HEK293T (cell line): ENCODE measurements around the gene CIT.

Source experiments
- ARNT ChIP-seq: fragments of 450-650 bp; IDR thresholded peaks from 2 replicates; pipeline ENCODE4 v1.6.1; 2017; ENCODE audit warnings: mild to moderate bottlenecking
- BHLHE40 ChIP-seq: fragments of 450-650 bp; IDR thresholded peaks from 2 replicates; pipeline ENCODE4 v1.6.1; 2016; ENCODE audit warnings: mild to moderate bottlenecking, moderate library complexity, borderline replicate concordance
- CTBP1 ChIP-seq: fragments of 450-650 bp; IDR thresholded peaks from 2 replicates; pipeline ENCODE4 v1.6.1; 2016; ENCODE audit warnings: borderline replicate concordance
- FOXA1 ChIP-seq: fragments of 450-650 bp; IDR thresholded peaks from 2 replicates; pipeline ENCODE4 v1.6.1; 2016; ENCODE audit warnings: mild to moderate bottlenecking
- FOXM1 ChIP-seq: fragments of 450-650 bp; IDR thresholded peaks from 2 replicates; pipeline ENCODE4 v1.6.1; 2017; ENCODE audit warnings: mild to moderate bottlenecking, borderline replicate concordance
- LEF1 ChIP-seq: fragments of 450-650 bp; IDR thresholded peaks from 2 replicates; pipeline ENCODE4 v1.6.1; 2017; ENCODE audit warnings: mild to moderate bottlenecking, borderline replicate concordance
- PKNOX1 ChIP-seq: fragments of 450-650 bp; IDR thresholded peaks from 2 replicates; pipeline ENCODE4 v1.6.1; 2016
- SP1 ChIP-seq: fragments of 450-650 bp; IDR thresholded peaks from 2 replicates; pipeline ENCODE4 v1.6.1; 2017
- SUZ12 ChIP-seq: fragments of 450-650 bp; IDR thresholded peaks from 2 replicates; pipeline ENCODE4 v1.6.1; 2016; ENCODE audit warnings: mild to moderate bottlenecking
- TARDBP ChIP-seq: fragments of 450-650 bp; IDR thresholded peaks from 2 replicates; pipeline ENCODE4 v1.6.1; 2016

DNA sequence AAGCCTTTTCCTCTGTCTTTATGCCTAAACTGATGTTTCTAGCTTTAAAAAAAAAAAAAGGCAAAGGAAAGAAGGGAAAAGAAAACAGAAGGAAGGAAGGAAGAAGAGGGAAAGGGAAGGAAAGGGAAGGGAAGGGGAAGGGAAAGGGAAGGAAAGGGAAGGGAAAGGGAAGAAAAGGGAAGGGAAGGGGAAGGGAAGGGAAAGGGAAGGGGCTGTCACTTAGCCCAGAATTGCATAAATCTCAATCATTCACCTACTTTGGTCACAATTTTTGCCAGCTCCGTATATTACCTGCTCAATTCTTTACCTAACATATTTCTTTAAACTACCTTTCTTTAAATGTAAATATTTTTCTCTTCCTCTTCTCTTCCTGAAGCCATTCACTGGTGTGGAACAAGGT is 26.8 kb downstream of the CIT start:
- TF ChIP-seq PKNOX1: no peak
- TF ChIP-seq SUZ12: no peak
- TF ChIP-seq ARNT: no peak
- no peak for TF ChIP-seq FOXM1
- TF ChIP-seq BHLHE40: no peak
- TF ChIP-seq TARDBP: no peak
- no peak for TF ChIP-seq LEF1
- no peak for TF ChIP-seq FOXA1
- TF ChIP-seq CTBP1: no peak
- TF ChIP-seq SP1: no peak
